ENCODE data around the gene HSD17B3. TPM values are rescaled to one million over a fixed set of nuclear protein-coding genes. Genes with fewer than 3 reads are reported as not detected.

HSD17B3 gene
- total RNA-seq, 2 donors from 2014 or later: 1.4 to 4.9 TPM

GRCh38 chr9:96305171-96305570 lies 3.2 kb upstream of the HSD17B3 start:
- TF ChIP-seq CTCF (IDR thresholded peaks at IDR 0.05): no peak
- H3K9me3 ChIP-seq: no peaks in the 10 kb centered on the region
- no peak overlapping the region for H3K27ac ChIP-seq
- ATAC-seq (ENCODE audit: insufficient number of reproducible peaks, low FRiP score, low read depth) (no peak), DNase-seq (ENCODE audit: low spot score) (no peak)
- no peak overlapping the region for H3K4me3 ChIP-seq
- H3K27me3 ChIP-seq (replicated peaks; ENCODE audit: insufficient read depth): no peaks in the 10 kb centered on the region
- no peaks in the 10 kb centered on the region for H3K36me3 ChIP-seq
- H3K4me1 ChIP-seq (ENCODE audit: control insufficient read depth in 1 of 2, low read depth in 2 of 2): no peaks in the 10 kb centered on the region

DNA sequence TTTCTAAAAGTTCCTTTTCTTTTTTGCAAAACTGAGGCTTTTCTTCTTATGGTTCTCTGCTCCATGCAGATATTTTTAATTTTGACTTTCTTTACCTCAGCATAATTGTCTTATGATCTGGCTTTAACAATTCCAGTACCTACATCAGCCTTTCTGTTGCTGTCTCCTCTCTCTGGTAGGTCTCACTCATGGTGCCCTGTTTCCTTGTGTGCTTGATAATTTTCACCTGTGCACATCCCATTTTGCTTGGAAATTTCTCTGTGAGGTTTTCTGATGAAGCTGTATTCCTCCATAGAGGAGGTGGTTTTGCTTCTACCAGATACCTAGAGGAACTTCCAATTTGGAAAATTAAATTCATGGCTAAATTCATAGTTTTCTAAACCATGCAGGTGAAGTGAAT lies 2.3 kb upstream of the HSD17B3 start:
- Histone ChIP-seq H3K27me3 (replicated peaks; ENCODE audit: insufficient read depth) (no peaks in the 10 kb centered on the region), H3K36me3 (no peaks in the 10 kb centered on the region), H3K27ac (no peak overlapping the region), H3K9me3 (no peaks in the 10 kb centered on the region), H3K4me3 (no peak overlapping the region), H3K4me1 (ENCODE audit: control insufficient read depth in 1 of 2, low read depth in 2 of 2) (no peaks in the 10 kb centered on the region)
- DNase-seq (ENCODE audit: low spot score) (no peak), ATAC-seq (ENCODE audit: insufficient number of reproducible peaks, low FRiP score, low read depth) (no peak)
- TF ChIP-seq CTCF (IDR thresholded peaks at IDR 0.05): no peak

GRCh38 chr9:96299823-96300222 lies 2.2 kb downstream of the HSD17B3 start:
- no peak overlapping the region for H3K4me3 ChIP-seq
- DNase-seq (ENCODE audit: low spot score) (no peak), ATAC-seq (ENCODE audit: insufficient number of reproducible peaks, low FRiP score, low read depth) (no peak)
- no peaks in the 10 kb centered on the region for H3K27me3 ChIP-seq (replicated peaks; ENCODE audit: insufficient read depth)
- H3K36me3 ChIP-seq: no peaks in the 10 kb centered on the region
- TF ChIP-seq CTCF (IDR thresholded peaks at IDR 0.05): no peak
- H3K9me3 ChIP-seq: no peaks in the 10 kb centered on the region
- H3K4me1 ChIP-seq (ENCODE audit: control insufficient read depth in 1 of 2, low read depth in 2 of 2): no peaks in the 10 kb centered on the region
- no peak overlapping the region for H3K27ac ChIP-seq

- DNase-seq (ENCODE audit: low spot score) (no peak), ATAC-seq (ENCODE audit: insufficient number of reproducible peaks, low FRiP score, low read depth) (no peak)
- no peak overlapping the region for H3K27ac ChIP-seq
- H3K36me3 ChIP-seq: no peaks in the 10 kb centered on the region
- no peaks in the 10 kb centered on the region for H3K4me1 ChIP-seq (ENCODE audit: control insufficient read depth in 1 of 2, low read depth in 2 of 2)
- no peaks in the 10 kb centered on the region for H3K9me3 ChIP-seq
- H3K4me3 ChIP-seq: no peak overlapping the region
- TF ChIP-seq CTCF (IDR thresholded peaks at IDR 0.05): no peak
- no peaks in the 10 kb centered on the region for H3K27me3 ChIP-seq (replicated peaks; ENCODE audit: insufficient read depth)
These were observed 7.8 kb downstream of the HSD17B3 start for GRCh38 chr9:96294159-96294545.

GRCh38 chr9:96293498-96294158 lies 8.3 kb downstream of the HSD17B3 start:
- no peak for TF ChIP-seq CTCF (IDR thresholded peaks at IDR 0.05)
- H3K4me1 ChIP-seq (ENCODE audit: control insufficient read depth in 1 of 2, low read depth in 2 of 2): no peaks in the 10 kb centered on the region
- no peak for ATAC-seq (ENCODE audit: insufficient number of reproducible peaks, low FRiP score, low read depth)

More at GRCh38 chr9:96293498-96294158, 8.3 kb downstream of the HSD17B3 start:
- H3K36me3 ChIP-seq: no peaks in the 10 kb centered on the region
- H3K4me3 ChIP-seq: no peak overlapping the region
- no peaks in the 10 kb centered on the region for H3K9me3 ChIP-seq
- H3K27me3 ChIP-seq (replicated peaks; ENCODE audit: insufficient read depth): no peaks in the 10 kb centered on the region
- no peak for DNase-seq (ENCODE audit: low spot score)
- no peak overlapping the region for H3K27ac ChIP-seq
